Testis (tissue), 2 donors: ENCODE results near the gene MBNL3.

Source experiments
- CTCF ChIP-seq, 3 experiments: fragments of 450-650 bp in 2 of 3; fragments of 200-600 bp in 1 of 3; sonication (generic) in 1 of 3; IDR thresholded peaks; one replicate each; pipeline ENCODE4 v1.5.1; 2016 to 2019; ENCODE audit warnings: antibody characterized with exemption in 3 of 3, mild to moderate bottlenecking in 2 of 3, moderate library complexity in 1 of 3
- POLR2A ChIP-seq: fragments of 450-650 bp; IDR thresholded peaks from one replicate; pipeline ENCODE4 v1.6.1; 2017; ENCODE audit warnings: antibody characterized with exemption, mild to moderate bottlenecking, moderate library complexity

DNA sequence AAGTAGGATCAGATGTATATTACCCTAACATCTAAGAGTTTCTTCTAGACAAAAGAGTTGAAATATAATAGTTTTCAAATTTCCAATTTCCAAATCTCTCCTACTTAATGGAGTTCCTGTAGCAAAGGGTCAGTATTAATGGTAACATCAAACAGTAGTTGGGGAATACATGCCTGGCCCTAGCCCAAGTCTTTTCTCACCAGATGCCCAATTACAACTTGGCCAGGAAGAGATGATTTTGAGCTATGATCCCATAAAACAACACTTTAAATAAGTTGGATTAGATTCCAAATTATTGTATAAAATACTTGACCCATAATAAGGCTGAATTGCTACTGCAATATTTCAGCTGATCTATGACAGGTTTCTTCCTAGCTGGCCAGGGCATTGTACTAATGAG is 59.9 kb downstream of the MBNL3 start:
- TF ChIP-seq POLR2A (no peak), CTCF (IDR thresholded peaks at IDR 0.05) (no peak)
